ENCODE results near the gene LRRN2. TPM values are rescaled to one million over a fixed set of nuclear protein-coding genes. Genes with fewer than 3 reads are reported as not detected.

Gene LRRN2
- total RNA-seq (not detected), total RNA-seq (0 to 0.40 (median 0) reads per million in 172 experiments)
- polyA plus RNA-seq (2013, experiment 1 of 2): 2.1 TPM
- polyA plus RNA-seq (2013, experiment 2 of 2): 3.9 TPM

DNA sequence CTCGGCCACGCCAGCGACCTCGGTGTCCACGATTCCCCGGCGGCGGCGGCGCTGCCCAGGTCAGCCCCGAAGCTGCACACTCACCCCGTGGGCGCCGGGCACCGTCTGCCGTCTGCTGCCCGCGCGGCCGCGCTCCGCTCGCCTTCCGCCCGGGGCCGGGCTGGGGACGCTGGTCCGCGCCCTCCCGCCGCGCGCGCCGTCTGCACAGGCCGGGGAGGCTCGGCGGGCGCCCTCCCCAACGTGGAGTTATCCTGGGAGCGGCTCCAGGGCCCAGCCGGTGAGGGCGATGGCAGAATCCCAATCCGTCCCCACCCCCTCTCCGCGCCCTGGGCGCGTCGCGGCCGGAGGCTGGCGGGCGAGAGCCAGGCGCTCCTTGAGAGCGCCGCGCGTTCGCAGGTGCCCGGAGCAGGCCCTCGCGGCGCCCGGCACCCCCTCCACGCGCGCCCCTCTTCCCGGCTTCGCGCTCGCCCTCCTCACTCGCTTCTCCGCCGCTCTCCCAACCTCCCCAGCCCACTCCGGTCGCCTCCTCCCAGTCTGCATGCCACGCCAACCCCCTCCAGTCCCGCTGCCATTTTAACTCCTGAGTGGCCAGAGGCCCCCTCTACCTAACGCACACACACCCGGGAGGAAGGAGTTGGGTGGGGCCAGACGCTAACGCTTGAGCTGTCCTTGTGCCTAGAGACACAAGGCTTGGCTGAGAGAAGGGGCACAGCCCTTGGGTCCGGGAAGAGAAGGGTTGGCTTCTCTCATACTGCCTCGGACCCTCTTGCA is at the start of gene LRRN2:
TSS of gene LRRN2 (minus strand) at position 503 of the 771 bp plus-strand sequence. CDS start 65,746 bp downstream, outside the sequence.
- H3K4me3 ChIP-seq (ENCODE audit: low read length): no peak within 1 kb of the TSS
- no peak within 1 kb of the TSS for H3K27ac ChIP-seq (ENCODE audit: low read depth in 1 of 2, low read length in 2 of 2)
- H3K27me3 ChIP-seq (ENCODE audit: control insufficient read depth in 1 of 2, insufficient read depth in 2 of 2, low read length in 2 of 2): peaks cover 12 to 41% of the 10 kb centered on the region in 2 experiments
- intact Hi-C loops (cut with DNase I, micrococcal nuclease): no loop called here
- peaks cover 0 to 6% of the 10 kb centered on the region in 2 experiments for H3K9me3 ChIP-seq (ENCODE audit: control insufficient read depth in 1 of 2, insufficient read depth in 1 of 2, low read length in 2 of 2)
- Mint-ChIP-seq H3K27me3 (peaks cover 57% of the 10 kb centered on the region), H3K27ac (no peak within 1 kb of the TSS), H3K9me3 (no peaks in the 10 kb centered on the region), H3K36me3 (ENCODE audit: low read depth) (no peaks in the 10 kb centered on the region), H3K4me1 (ENCODE audit: low read depth) (peaks cover 11% of the 10 kb centered on the region), H3K4me3 (peak within 1 kb of the TSS; percentile 76)
- no peaks in the 10 kb centered on the region for H3K36me3 ChIP-seq (ENCODE audit: insufficient read depth, low read length)
- CTCF ChIA-PET: no interaction called here
- TF ChIP-seq, protein P1, sequence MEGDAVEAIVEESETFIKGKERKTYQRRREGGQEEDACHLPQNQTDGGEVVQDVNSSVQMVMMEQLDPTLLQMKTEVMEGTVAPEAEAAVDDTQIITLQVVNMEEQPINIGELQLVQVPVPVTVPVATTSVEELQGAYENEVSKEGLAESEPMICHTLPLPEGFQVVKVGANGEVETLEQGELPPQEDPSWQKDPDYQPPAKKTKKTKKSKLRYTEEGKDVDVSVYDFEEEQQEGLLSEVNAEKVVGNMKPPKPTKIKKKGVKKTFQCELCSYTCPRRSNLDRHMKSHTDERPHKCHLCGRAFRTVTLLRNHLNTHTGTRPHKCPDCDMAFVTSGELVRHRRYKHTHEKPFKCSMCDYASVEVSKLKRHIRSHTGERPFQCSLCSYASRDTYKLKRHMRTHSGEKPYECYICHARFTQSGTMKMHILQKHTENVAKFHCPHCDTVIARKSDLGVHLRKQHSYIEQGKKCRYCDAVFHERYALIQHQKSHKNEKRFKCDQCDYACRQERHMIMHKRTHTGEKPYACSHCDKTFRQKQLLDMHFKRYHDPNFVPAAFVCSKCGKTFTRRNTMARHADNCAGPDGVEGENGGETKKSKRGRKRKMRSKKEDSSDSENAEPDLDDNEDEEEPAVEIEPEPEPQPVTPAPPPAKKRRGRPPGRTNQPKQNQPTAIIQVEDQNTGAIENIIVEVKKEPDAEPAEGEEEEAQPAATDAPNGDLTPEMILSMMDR (IDR thresholded peaks at IDR 0.05): no peak
- POLR2A ChIA-PET: no interaction called here
- ATAC-seq (ENCODE audit: poor library complexity) (no peak), DNase-seq (no peak)
- peaks cover 8% of the 10 kb centered on the region for H3K4me1 ChIP-seq (ENCODE audit: insufficient read depth, low read length)

DNA sequence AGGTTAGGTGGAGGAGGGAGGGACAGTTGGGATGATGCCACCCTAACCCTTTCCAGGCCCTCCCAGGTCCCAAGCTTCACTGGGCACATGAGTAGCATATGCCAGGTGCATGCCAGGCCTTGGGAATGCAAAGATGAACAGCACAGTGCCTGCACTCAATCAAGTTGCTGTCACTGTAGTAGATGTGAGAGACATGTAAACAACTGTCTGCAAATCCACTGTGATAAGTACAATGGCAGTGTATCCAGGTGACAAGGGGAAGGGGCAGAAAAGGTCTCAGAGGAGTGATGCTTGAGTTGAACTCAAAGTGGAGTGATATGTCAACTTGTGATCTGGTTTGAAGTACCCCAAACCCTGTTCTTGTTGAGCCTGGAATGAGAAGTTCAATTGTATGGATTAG is 49.5 kb upstream of the LRRN2 start:
- H3K4me3 Mint-ChIP-seq: no peak overlapping the region

DNA sequence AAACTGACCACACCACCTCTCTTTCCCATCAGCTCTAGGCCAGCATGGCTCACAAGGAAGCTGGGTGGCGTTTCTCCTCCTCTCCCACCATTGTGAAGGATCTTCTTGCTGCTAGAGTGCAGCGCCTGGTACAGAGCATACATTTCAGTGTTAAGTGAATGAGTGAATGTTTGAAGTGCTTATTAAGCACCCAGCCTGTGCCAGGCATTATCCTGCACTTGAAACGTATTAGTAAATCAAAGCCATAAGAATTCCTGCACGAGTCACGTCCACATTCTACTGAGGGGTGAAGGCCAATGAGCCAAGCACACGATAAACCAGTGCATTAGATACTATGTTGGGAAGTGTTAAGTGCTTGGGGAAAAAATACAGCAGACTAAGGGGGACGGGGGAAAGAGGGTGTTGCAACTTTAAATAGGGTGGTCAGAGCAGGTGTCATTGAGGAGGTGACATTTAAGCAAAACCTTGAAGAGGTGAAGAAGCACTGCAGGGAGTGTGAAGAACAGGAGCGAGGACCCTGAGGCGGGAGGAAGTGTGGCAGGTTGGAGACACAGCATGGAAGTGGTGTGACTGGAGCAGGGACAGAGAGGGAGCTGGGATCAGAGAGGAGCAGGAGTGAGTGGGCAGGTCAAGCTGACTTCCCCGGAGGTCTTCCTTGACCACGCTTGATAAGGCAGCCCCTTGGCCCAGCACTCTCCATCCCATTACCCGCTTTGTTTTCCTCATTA is 48.5 kb upstream of the LRRN2 start:
- Mint-ChIP-seq H3K4me3 (no peak overlapping the region), H3K4me1 (ENCODE audit: low read depth) (no peaks in the 10 kb centered on the region), H3K36me3 (ENCODE audit: low read depth) (no peaks in the 10 kb centered on the region), H3K27ac (no peak overlapping the region), H3K27me3 (peaks cover 19% of the 10 kb centered on the region), H3K9me3 (peaks cover 12% of the 10 kb centered on the region)
- Histone ChIP-seq H3K4me1 (ENCODE audit: insufficient read depth, low read length) (no peaks in the 10 kb centered on the region), H3K27ac (ENCODE audit: low read depth in 1 of 2, low read length in 2 of 2) (no peak overlapping the region), H3K9me3 (ENCODE audit: control insufficient read depth in 1 of 2, insufficient read depth in 1 of 2, low read length in 2 of 2) (peaks cover 0 to 10% of the 10 kb centered on the region in 2 experiments), H3K27me3 (ENCODE audit: control insufficient read depth in 1 of 2, insufficient read depth in 2 of 2, low read length in 2 of 2) (peaks cover 0 to 8% of the 10 kb centered on the region in 2 experiments), H3K36me3 (ENCODE audit: insufficient read depth, low read length) (no peaks in the 10 kb centered on the region), H3K4me3 (ENCODE audit: low read length) (no peak overlapping the region)
- no peak for DNase-seq
- ChIA-PET CTCF (no interaction called here), POLR2A (no interaction called here)
- TF ChIP-seq, protein P1 (IDR thresholded peaks at IDR 0.05): no peak
- no peak for ATAC-seq (ENCODE audit: poor library complexity)
- intact Hi-C loops (cut with DNase I, micrococcal nuclease): loop anchor here in 1 of 2 experiments (2.0 kb wide), 1 partner anchor 21 kb away; no protein-coding TSS in a partner anchor

More for the DNA sequence above, 49.5 kb upstream of the LRRN2 start:
- Mint-ChIP-seq H3K27ac (no peak overlapping the region), H3K36me3 (ENCODE audit: low read depth) (no peaks in the 10 kb centered on the region), H3K27me3 (peaks cover 19% of the 10 kb centered on the region), H3K9me3 (peaks cover 12% of the 10 kb centered on the region), H3K4me1 (ENCODE audit: low read depth) (no peaks in the 10 kb centered on the region)
- TF ChIP-seq, protein P1 (IDR thresholded peaks at IDR 0.05): no peak
- Histone ChIP-seq H3K36me3 (ENCODE audit: insufficient read depth, low read length) (no peaks in the 10 kb centered on the region), H3K9me3 (ENCODE audit: control insufficient read depth in 1 of 2, insufficient read depth in 1 of 2, low read length in 2 of 2) (peaks cover 0 to 11% of the 10 kb centered on the region in 2 experiments), H3K4me3 (ENCODE audit: low read length) (no peak overlapping the region), H3K4me1 (ENCODE audit: insufficient read depth, low read length) (no peaks in the 10 kb centered on the region), H3K27ac (ENCODE audit: low read depth in 1 of 2, low read length in 2 of 2) (no peak overlapping the region), H3K27me3 (ENCODE audit: control insufficient read depth in 1 of 2, insufficient read depth in 2 of 2, low read length in 2 of 2) (peaks cover 0 to 8% of the 10 kb centered on the region in 2 experiments)
- ATAC-seq (ENCODE audit: poor library complexity): no peak
- DNase-seq: no peak
- POLR2A ChIA-PET: no interaction called here
- intact Hi-C loops (cut with DNase I, micrococcal nuclease): no loop called here
- CTCF ChIA-PET: no interaction called here
